CD4-positive, alpha-beta T cell (primary cell): Measurements from ENCODE around the gene CSRP1. TPM values are rescaled to one million over a fixed set of nuclear protein-coding genes. Genes with fewer than 3 reads are reported as not detected.

Experiments used
- ATAC-seq: fragments of 200-7000 bp; cut with Tn5 transposase; one replicate; pipeline ENCODE4 v1.10.0; 2022; ENCODE audit warnings: mild to moderate bottlenecking; ENCODE audit not compliant: poor library complexity
- CTCF ChIA-PET: fragments of 350-600 bp; sonication (Branson Sonifier 250); formaldehyde crosslinking; loops from one replicate; lab custom pipeline; 2021; ENCODE audit warnings: antibody characterized with exemption, inconsistent platforms; lab: Charles Lee
- POLR2A ChIA-PET: fragments of 350-600 bp; sonication (Branson Sonifier 250); formaldehyde crosslinking; loops from one replicate; lab custom pipeline; 2021; ENCODE audit warnings: antibody characterized with exemption, inconsistent platforms; lab: Charles Lee
- DNase-seq, 14 experiments: peaks; one replicate each; pipeline ENCODE4 v3.0.0-alpha.2; 2013 to 2020; ENCODE audit warnings: mixed read lengths in 2 of 14
- H3K27ac ChIP-seq, 2 donors: one replicate each; pipeline versions ENCODE4 v1.5.1 to v1.7.0; 2013; ENCODE audit warnings: low read length in 2 of 2, low read depth in 1 of 2, mild to moderate bottlenecking in 1 of 2
- H3K27me3 ChIP-seq, 2 experiments: 1 replicate in 1 of 2; 2 replicates in 1 of 2; pipeline versions ENCODE4 v1.6.1 to v1.7.0; 2013; ENCODE audit warnings: low read length in 2 of 2, control low read depth in 1 of 2, mild to moderate bottlenecking in 1 of 2, moderate library complexity in 1 of 2; ENCODE audit not compliant: insufficient read depth in 2 of 2, control insufficient read depth in 1 of 2
- H3K36me3 ChIP-seq: one replicate; pipeline ENCODE4 v1.6.1; 2013; ENCODE audit warnings: low read length, control low read depth; ENCODE audit not compliant: insufficient read depth
- H3K4me1 ChIP-seq: one replicate; pipeline ENCODE4 v1.6.1; 2013; ENCODE audit warnings: low read length, control low read depth; ENCODE audit not compliant: insufficient read depth
- H3K4me3 ChIP-seq: one replicate; pipeline ENCODE4 v1.5.1; 2013; ENCODE audit warnings: mild to moderate bottlenecking, low read length, moderate library complexity
- H3K9me3 ChIP-seq, 2 experiments: 1 replicate in 1 of 2; 2 replicates in 1 of 2; pipeline versions ENCODE4 v1.6.1 to v1.7.0; 2013; ENCODE audit warnings: low read length in 2 of 2, mild to moderate bottlenecking in 2 of 2, control low read depth in 1 of 2, moderate library complexity in 1 of 2; ENCODE audit not compliant: control insufficient read depth in 1 of 2, insufficient read depth in 1 of 2
- H3K27ac Mint-ChIP-seq: one replicate; pipeline ENCODE4 v1.8.0; 2020; ENCODE audit warnings: mixed read lengths
- H3K27me3 Mint-ChIP-seq: one replicate; pipeline ENCODE4 v1.8.0; 2021; ENCODE audit warnings: mixed read lengths
- H3K36me3 Mint-ChIP-seq: one replicate; pipeline ENCODE4 v1.8.0; 2021; ENCODE audit warnings: low read depth, mixed read lengths
- H3K4me1 Mint-ChIP-seq: one replicate; pipeline ENCODE4 v1.8.0; 2021; ENCODE audit warnings: low read depth, mixed read lengths
- H3K4me3 Mint-ChIP-seq: one replicate; pipeline ENCODE4 v1.8.0; 2020; ENCODE audit warnings: mild to moderate bottlenecking, mixed read lengths
- H3K9me3 Mint-ChIP-seq: one replicate; pipeline ENCODE4 v1.8.0; 2020; ENCODE audit warnings: mixed read lengths
- CTCF ChIP-seq: fragments of 200-600 bp; IDR thresholded peaks from one replicate; pipeline ENCODE4 v1.8.0; 2022; ENCODE audit warnings: antibody characterized with exemption, mild to moderate bottlenecking
- intact Hi-C, 2 experiments: fragments of 100-400 bp; cut with DNase I in 1 of 2; cut with micrococcal nuclease in 1 of 2; formaldehyde crosslinking; loops; one replicate each; pipeline versions ENCODE4 v1.15.1 to v1.9.0; 2023 to 2025; cut with DNase I, micrococcal nuclease
- total RNA-seq, 174 experiments: library from RNA in 2 of 174; stranded (reverse) in 2 of 174; gene quantifications; one replicate each; pipeline ENCODE4 v1.2.3 and lab custom pipeline; 2021 to 2026

CSRP1 gene
- total RNA-seq, 2 experiments from 2014 or later: 34.8 to 39.9 TPM

- H3K27me3 Mint-ChIP-seq: no peaks in the 10 kb centered on the region
- H3K4me1 ChIP-seq: peaks cover 40% of the 10 kb centered on the region
- no peaks in the 10 kb centered on the region for H3K9me3 Mint-ChIP-seq
- no peaks in the 10 kb centered on the region for H3K27me3 ChIP-seq
- peaks cover 5% of the 10 kb centered on the region for H3K36me3 ChIP-seq
- no peak overlapping the region for H3K27ac Mint-ChIP-seq
- H3K4me3 Mint-ChIP-seq: no peak overlapping the region
- TF ChIP-seq CTCF: no peak
- intact Hi-C loops: loop anchor here in 1 of 2 experiments (10.0 kb wide), 1 partner anchor 349 kb away; the partner anchor contains the start of gene TMEM9
- no peak overlapping the region for H3K4me3 ChIP-seq
- H3K36me3 Mint-ChIP-seq: no peaks in the 10 kb centered on the region
- H3K27ac ChIP-seq: no peak overlapping the region
- ChIA-PET CTCF (interaction anchor here (0.6 to 4.3 kb wide), 2 partner anchors 9 to 21 kb away, joined by 3 to 29 read pairs; no protein-coding TSS in a partner anchor), POLR2A (interaction anchor here (1.3 kb wide), 1 partner anchor 9 kb away, joined by 4 read pairs; no protein-coding TSS in a partner anchor)
- H3K4me1 Mint-ChIP-seq: peaks cover 36% of the 10 kb centered on the region
- H3K9me3 ChIP-seq: no peaks in the 10 kb centered on the region
- ATAC-seq (no peak), DNase-seq (no peak)
Observed at GRCh38 chr1:201503397-201504176, 3.3 kb downstream of the CSRP1 start.

GRCh38 chr1:201502511-201502857, 4.4 kb downstream of the CSRP1 start:
- H3K4me1 ChIP-seq: peaks cover 33% of the 10 kb centered on the region
- Mint-ChIP-seq H3K27ac (no peak overlapping the region), H3K36me3 (no peaks in the 10 kb centered on the region), H3K9me3 (no peaks in the 10 kb centered on the region), H3K4me1 (peaks cover 29% of the 10 kb centered on the region), H3K4me3 (no peak overlapping the region), H3K27me3 (no peaks in the 10 kb centered on the region)
- ChIA-PET POLR2A (interaction anchor here (0.8 kb wide), 1 partner anchor 10 kb away, joined by 3 read pairs; no protein-coding TSS in a partner anchor), CTCF (interaction anchor here (1.3 to 4.3 kb wide), 2 partner anchors 10 to 21 kb away, joined by 3 to 29 read pairs; no protein-coding TSS in a partner anchor)
- no peaks in the 10 kb centered on the region for H3K9me3 ChIP-seq
- H3K36me3 ChIP-seq: peaks cover 7% of the 10 kb centered on the region
- H3K4me3 ChIP-seq: no peak overlapping the region
- TF ChIP-seq CTCF: no peak
- no peak overlapping the region for H3K27ac ChIP-seq
- H3K27me3 ChIP-seq: no peaks in the 10 kb centered on the region
- no peak for DNase-seq
- no peak for ATAC-seq
- intact Hi-C loops: loop anchor here in 1 of 2 experiments (10.0 kb wide), 1 partner anchor 348 kb away; the partner anchor contains the start of gene TMEM9

DNA sequence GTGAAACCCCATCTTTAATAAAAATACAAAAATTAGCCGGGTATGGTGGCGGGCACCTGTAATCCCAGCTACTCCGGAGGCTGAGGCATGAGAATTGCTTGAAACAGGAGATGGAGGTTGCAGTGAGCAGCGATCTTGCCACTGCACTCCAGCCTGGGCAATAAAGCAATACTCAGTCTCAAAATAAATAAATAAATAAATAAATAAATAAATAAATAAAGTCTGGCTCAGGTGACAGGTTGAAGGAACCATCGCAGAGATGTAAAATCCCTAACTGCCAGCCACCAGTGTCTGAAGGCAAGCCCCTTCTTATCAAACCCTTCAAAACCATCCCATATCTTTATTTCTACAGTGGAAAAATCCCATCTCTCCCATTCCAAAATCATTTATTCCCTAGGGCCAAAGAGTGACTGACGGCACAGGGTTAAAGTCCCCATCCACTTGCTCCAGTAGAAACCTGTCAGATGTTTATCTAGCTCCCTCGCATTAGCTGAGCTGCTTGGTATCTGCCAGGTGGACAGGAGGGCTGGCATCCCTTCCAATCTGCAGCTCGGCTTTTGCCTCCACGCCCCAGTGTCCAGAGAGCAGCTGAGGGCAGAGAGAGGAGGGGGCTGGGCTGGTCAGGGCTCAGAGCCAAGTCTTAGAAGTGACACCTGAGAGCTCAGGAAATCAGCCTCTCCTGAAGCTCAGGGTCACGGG, 5.0 kb downstream of the CSRP1 start:
- Mint-ChIP-seq H3K27ac (no peak overlapping the region), H3K4me1 (peaks cover 25% of the 10 kb centered on the region), H3K9me3 (no peaks in the 10 kb centered on the region), H3K36me3 (no peaks in the 10 kb centered on the region), H3K4me3 (no peak overlapping the region), H3K27me3 (no peaks in the 10 kb centered on the region)
- POLR2A ChIA-PET: interaction anchor here (0.8 kb wide), 1 partner anchor 11 kb away, joined by 3 read pairs; no protein-coding TSS in a partner anchor
- CTCF ChIA-PET: interaction anchor here (1.3 to 4.3 kb wide), 2 partner anchors 10 to 20 kb away, joined by 3 to 29 read pairs; no protein-coding TSS in a partner anchor
- DNase-seq (no peak), ATAC-seq (no peak)
- Histone ChIP-seq H3K4me3 (no peak overlapping the region), H3K4me1 (peaks cover 29% of the 10 kb centered on the region), H3K36me3 (peaks cover 10% of the 10 kb centered on the region), H3K27me3 (no peaks in the 10 kb centered on the region), H3K9me3 (no peaks in the 10 kb centered on the region), H3K27ac (no peak overlapping the region)
- no peak for TF ChIP-seq CTCF
- intact Hi-C loops: loop anchor here in 1 of 2 experiments (10.0 kb wide), 1 partner anchor 347 kb away; the partner anchor contains the start of gene TMEM9
